NCI-H774 (cell line): ENCODE data around the gene COL6A2.
"Not testable (repeated sequence)": the region's sequence is repeated elsewhere in the genome, so short reads cannot be mapped to it uniquely, and the experiment has no call there.

ENCODE experiments used
- DNase-seq: peaks from one replicate; lab custom pipeline; 2025; lab: John Stamatoyannopoulos, UW

Gene COL6A2

GRCh38 chr21:46176443-46177129 lies 78.7 kb downstream of the COL6A2 start:
- DNase-seq, result not testable (repeated sequence)

- DNase-seq, result no peak
Measured at GRCh38 chr21:46178961-46179360, 81.0 kb downstream of the COL6A2 start.
